H9 (cell line): ENCODE data around the gene RGP1. TPM values are rescaled to one million over a fixed set of nuclear protein-coding genes. Genes with fewer than 3 reads are reported as not detected.

ENCODE experiments used
- DNase-seq: peaks from one replicate; pipeline ENCODE4 v3.0.0-alpha.2; 2017
- H2AFZ ChIP-seq: one replicate; pipeline ENCODE4 v1.6.1; 2013; ENCODE audit warnings: mild to moderate bottlenecking, low read length, control low read depth, moderate library complexity
- H2AK5ac ChIP-seq: 2 replicates; pipeline ENCODE4 v1.6.1; 2013; ENCODE audit warnings: low read length, control low read depth, mixed read lengths; ENCODE audit not compliant: insufficient read length
- H2BK120ac ChIP-seq: one replicate; pipeline ENCODE4 v1.6.1; 2013; ENCODE audit warnings: low read depth, mild to moderate bottlenecking, low read length, control low read depth, inconsistent platforms; ENCODE audit not compliant: poor library complexity, severe bottlenecking
- H2BK12ac ChIP-seq: 2 replicates; pipeline ENCODE4 v1.6.1; 2013; ENCODE audit warnings: low read length, control low read depth, mixed read lengths, low read depth; ENCODE audit not compliant: insufficient read length
- H2BK15ac ChIP-seq: 2 replicates; pipeline ENCODE4 v1.6.1; 2013; ENCODE audit warnings: low read depth, low read length, control low read depth
- H2BK20ac ChIP-seq: one replicate; pipeline ENCODE4 v1.6.1; 2013; ENCODE audit warnings: low read depth, mild to moderate bottlenecking, low read length, control low read depth, inconsistent platforms; ENCODE audit not compliant: poor library complexity, severe bottlenecking
- H2BK5ac ChIP-seq: 2 replicates; pipeline ENCODE4 v1.6.1; 2013; ENCODE audit warnings: low read length, control low read depth, mixed read lengths; ENCODE audit not compliant: insufficient read length
- H3K14ac ChIP-seq: 2 replicates; pipeline ENCODE4 v1.6.1; 2013; ENCODE audit warnings: low read length, control low read depth; ENCODE audit not compliant: insufficient read depth
- H3K18ac ChIP-seq: 2 replicates; pipeline ENCODE4 v1.6.1; 2013; ENCODE audit warnings: low read depth, mild to moderate bottlenecking, mixed read lengths, low read length, control low read depth; ENCODE audit not compliant: insufficient read length
- H3K23ac ChIP-seq: 2 replicates; pipeline ENCODE4 v1.6.1; 2013; ENCODE audit warnings: low read length, control low read depth, mixed read lengths, low read depth; ENCODE audit not compliant: insufficient read length
- H3K23me2 ChIP-seq: 2 replicates; pipeline ENCODE4 v1.6.1; 2013; ENCODE audit warnings: low read depth, mild to moderate bottlenecking, mixed read lengths, low read length, control low read depth; ENCODE audit not compliant: insufficient read length, poor library complexity, severe bottlenecking
- H3K27ac ChIP-seq: 2 replicates; pipeline ENCODE4 v1.5.1; 2013; ENCODE audit warnings: low read length, control low read depth, mixed read lengths, low read depth; ENCODE audit not compliant: insufficient read length
- H3K27me3 ChIP-seq: 2 replicates; pipeline ENCODE4 v1.6.1; 2013; ENCODE audit warnings: low read length, control low read depth, inconsistent platforms; ENCODE audit not compliant: insufficient read depth
- H3K4ac ChIP-seq: 2 replicates; pipeline ENCODE4 v1.6.1; 2013; ENCODE audit warnings: low read depth, mild to moderate bottlenecking, control low read depth, inconsistent platforms, low read length, moderate library complexity
- H3K4me1 ChIP-seq: 2 replicates; pipeline ENCODE4 v1.6.1; 2013; ENCODE audit warnings: low read length, control low read depth, inconsistent platforms; ENCODE audit not compliant: insufficient read depth
- H3K4me2 ChIP-seq: 2 replicates; pipeline ENCODE4 v1.6.1; 2013; ENCODE audit warnings: low read length, control low read depth, mixed read lengths; ENCODE audit not compliant: insufficient read length, insufficient read depth
- H3K56ac ChIP-seq: 2 replicates; pipeline ENCODE4 v1.6.1; 2013; ENCODE audit warnings: low read depth, mild to moderate bottlenecking, mixed read lengths, low read length, control low read depth; ENCODE audit not compliant: insufficient read length
- H3K79me1 ChIP-seq: 2 replicates; pipeline ENCODE4 v1.6.1; 2013; ENCODE audit warnings: low read depth, mild to moderate bottlenecking, moderate library complexity, low read length, control low read depth, inconsistent platforms; ENCODE audit not compliant: insufficient read depth, poor library complexity, severe bottlenecking
- H3K79me2 ChIP-seq: 2 replicates; pipeline ENCODE4 v1.6.1; 2013; ENCODE audit warnings: low read length, control low read depth, inconsistent platforms; ENCODE audit not compliant: insufficient read depth
- H3K9ac ChIP-seq: 2 replicates; pipeline ENCODE4 v1.6.1; 2013; ENCODE audit warnings: low read length, control low read depth, mixed read lengths; ENCODE audit not compliant: insufficient read length; ENCODE audit errors: extremely low read depth
- H3K9me3 ChIP-seq: one replicate; pipeline ENCODE4 v1.6.1; 2013; ENCODE audit warnings: low read depth, low read length, inconsistent platforms; ENCODE audit not compliant: control insufficient read depth
- H3T11ph ChIP-seq: one replicate; pipeline ENCODE4 v1.6.1; 2013; ENCODE audit warnings: mild to moderate bottlenecking, low read length, control low read depth, inconsistent platforms
- H4K20me1 ChIP-seq: one replicate; pipeline ENCODE4 v1.6.1; 2013; ENCODE audit not compliant: control insufficient read depth, insufficient read length, insufficient read depth
- H4K5ac ChIP-seq: 2 replicates; pipeline ENCODE4 v1.6.1; 2013; ENCODE audit warnings: low read depth, mild to moderate bottlenecking, mixed read lengths, low read length, control low read depth; ENCODE audit not compliant: insufficient read length
- H4K8ac ChIP-seq: replicated peaks from 2 replicates; pipeline ENCODE4 v1.6.1; 2013; ENCODE audit warnings: low read length, control low read depth, mixed read lengths, low read depth; ENCODE audit not compliant: insufficient read length
- H4K91ac ChIP-seq: 2 replicates; pipeline ENCODE4 v1.6.1; 2013; ENCODE audit warnings: low read depth, mild to moderate bottlenecking, moderate library complexity, mixed read lengths, low read length, control low read depth; ENCODE audit not compliant: insufficient read length
- H3K27ac Mint-ChIP-seq, 3 experiments: 2 replicates in 2 of 3; 3 replicates in 1 of 3; pipeline ENCODE4 v1.8.0; 2020 to 2021; ENCODE audit warnings: mixed read lengths in 3 of 3, mild to moderate bottlenecking in 1 of 3, moderate library complexity in 1 of 3
- H3K27me3 Mint-ChIP-seq: 2 replicates; pipeline ENCODE4 v1.8.0; 2021; ENCODE audit warnings: low read depth, mild to moderate bottlenecking, moderate library complexity, mixed read lengths
- H3K36me3 Mint-ChIP-seq, 3 experiments: 2 replicates in 2 of 3; 3 replicates in 1 of 3; pipeline ENCODE4 v1.8.0; 2020 to 2021; ENCODE audit warnings: low read depth in 3 of 3, mixed read lengths in 3 of 3; ENCODE audit not compliant: insufficient read depth in 1 of 3
- H3K4me1 Mint-ChIP-seq, 2 experiments: 2 replicates each; pipeline ENCODE4 v1.8.0; 2020; ENCODE audit warnings: mixed read lengths in 2 of 2
- H3K4me3 Mint-ChIP-seq, 2 experiments: 2 replicates in 1 of 2; 3 replicates in 1 of 2; pipeline ENCODE4 v1.8.0; 2020 to 2021; ENCODE audit warnings: mild to moderate bottlenecking in 2 of 2, mixed read lengths in 2 of 2, moderate library complexity in 1 of 2
- H3K9me3 Mint-ChIP-seq, 2 experiments: 2 replicates in 1 of 2; 3 replicates in 1 of 2; pipeline ENCODE4 v1.8.0; 2020; ENCODE audit warnings: mild to moderate bottlenecking in 2 of 2, mixed read lengths in 2 of 2, moderate library complexity in 1 of 2
- WGBS: extraction: QIAGEN DNeasy Blood & Tissue Kit; methylation state at CpG from one replicate; pipeline ENCODE4 v1.1.7; 2013; ENCODE audit warnings: missing lambda C conversion rate, low lambda C conversion rate, mixed read lengths; ENCODE audit not compliant: insufficient read length; ENCODE audit errors: extremely low coverage; 5-methylcytosine and 5-hydroxymethylcytosine counted together
- total RNA-seq: library from RNA; stranded (reverse); gene quantifications from 2 replicates; pipeline ENCODE4 v1.2.1, GENCODE V29; 2021
- TF ChIP-seq, protein P1 (sequence below): fragments of 200-600 bp; sonication (generic); conservative IDR thresholded peaks from 3 replicates; pipeline ENCODE4 v1.8.0; 2021; ENCODE audit warnings: antibody characterized with exemption, mild to moderate bottlenecking

RGP1 gene
- total RNA-seq, 1 experiment from 2014 or later: 25.7 TPM

- H3K23me2 ChIP-seq: no peaks in the 10 kb centered on the region
- H3K27me3 ChIP-seq: no peaks in the 10 kb centered on the region
- H2BK20ac ChIP-seq: no peak overlapping the region
- no peak overlapping the region for H4K8ac ChIP-seq
- Mint-ChIP-seq H3K36me3 (no peaks in the 10 kb centered on the region), H3K27me3 (no peaks in the 10 kb centered on the region), H3K9me3 (no peaks in the 10 kb centered on the region), H3K4me3 (no peak overlapping the region), H3K27ac (no peak overlapping the region), H3K4me1 (peaks cover 15 to 19% of the 10 kb centered on the region in 2 experiments)
- no peak overlapping the region for H3K56ac ChIP-seq
- H2BK15ac ChIP-seq: no peak overlapping the region
- H2BK12ac ChIP-seq: no peak overlapping the region
- H3K9ac ChIP-seq: no peak overlapping the region
- no peak overlapping the region for H3K4ac ChIP-seq
- H2BK5ac ChIP-seq: no peak overlapping the region
- no peak overlapping the region for H3K4me2 ChIP-seq
- H3K79me2 ChIP-seq: no peaks in the 10 kb centered on the region
- WGBS: no CpG with 5 or more reads among the region's 3 CpGs
- no peak overlapping the region for H3K27ac ChIP-seq
- no peak overlapping the region for H3T11ph ChIP-seq
- H3K79me1 ChIP-seq: no peaks in the 10 kb centered on the region
- H3K4me1 ChIP-seq: peaks cover 4% of the 10 kb centered on the region; the same call in 1 of the 2 replicates
- DNase-seq: no peak
- no peak overlapping the region for H3K14ac ChIP-seq
- H4K20me1 ChIP-seq: no peaks in the 10 kb centered on the region
- no peaks in the 10 kb centered on the region for H3K9me3 ChIP-seq
- TF ChIP-seq, protein P1, sequence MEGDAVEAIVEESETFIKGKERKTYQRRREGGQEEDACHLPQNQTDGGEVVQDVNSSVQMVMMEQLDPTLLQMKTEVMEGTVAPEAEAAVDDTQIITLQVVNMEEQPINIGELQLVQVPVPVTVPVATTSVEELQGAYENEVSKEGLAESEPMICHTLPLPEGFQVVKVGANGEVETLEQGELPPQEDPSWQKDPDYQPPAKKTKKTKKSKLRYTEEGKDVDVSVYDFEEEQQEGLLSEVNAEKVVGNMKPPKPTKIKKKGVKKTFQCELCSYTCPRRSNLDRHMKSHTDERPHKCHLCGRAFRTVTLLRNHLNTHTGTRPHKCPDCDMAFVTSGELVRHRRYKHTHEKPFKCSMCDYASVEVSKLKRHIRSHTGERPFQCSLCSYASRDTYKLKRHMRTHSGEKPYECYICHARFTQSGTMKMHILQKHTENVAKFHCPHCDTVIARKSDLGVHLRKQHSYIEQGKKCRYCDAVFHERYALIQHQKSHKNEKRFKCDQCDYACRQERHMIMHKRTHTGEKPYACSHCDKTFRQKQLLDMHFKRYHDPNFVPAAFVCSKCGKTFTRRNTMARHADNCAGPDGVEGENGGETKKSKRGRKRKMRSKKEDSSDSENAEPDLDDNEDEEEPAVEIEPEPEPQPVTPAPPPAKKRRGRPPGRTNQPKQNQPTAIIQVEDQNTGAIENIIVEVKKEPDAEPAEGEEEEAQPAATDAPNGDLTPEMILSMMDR: no peak
- no peak overlapping the region for H2AK5ac ChIP-seq
- H3K18ac ChIP-seq: no peak overlapping the region
- no peak overlapping the region for H3K23ac ChIP-seq
- no peak overlapping the region for H2AFZ ChIP-seq
- no peak overlapping the region for H4K91ac ChIP-seq
- no peak overlapping the region for H4K5ac ChIP-seq
- no peak overlapping the region for H2BK120ac ChIP-seq
These were observed 22.9 kb downstream of the RGP1 start for GRCh38 chr9:35771943-35772342.
